Measurements from ENCODE around the gene S100B.

Gene S100B

GRCh38 chr21:46603228-46603627 lies 1.7 kb downstream of the S100B start:
- Histone ChIP-seq H3K27ac (ENCODE audit: low read depth, low read length, severe bottlenecking) (no peak overlapping the region), H3K9me3 (ENCODE audit: control insufficient read depth, low read length) (no peaks in the 10 kb centered on the region), H3K36me3 (ENCODE audit: control insufficient read depth, insufficient read depth, low read length) (no peaks in the 10 kb centered on the region), H3K4me1 (ENCODE audit: control insufficient read depth, insufficient read depth, low read length, poor library complexity, severe bottlenecking) (peaks cover 35% of the 10 kb centered on the region), H3K4me3 (ENCODE audit: extremely low read depth, insufficient read depth, low read length, poor library complexity, severe bottlenecking) (no peak overlapping the region)
- WGBS, 2 experiments (ENCODE audit: insufficient coverage in 2 of 2) = 48 to 77% methylated on average over 3 to 4 of the region's 9 CpGs

GRCh38 chr21:46600978-46601377 lies 3.9 kb downstream of the S100B start:
- Histone ChIP-seq H3K36me3 (ENCODE audit: control insufficient read depth, insufficient read depth, low read length) (no peaks in the 10 kb centered on the region), H3K4me3 (ENCODE audit: extremely low read depth, insufficient read depth, low read length, poor library complexity, severe bottlenecking) (no peak overlapping the region), H3K9me3 (ENCODE audit: control insufficient read depth, low read length) (peaks cover 3% of the 10 kb centered on the region), H3K27ac (ENCODE audit: low read depth, low read length, severe bottlenecking) (no peak overlapping the region), H3K4me1 (ENCODE audit: control insufficient read depth, insufficient read depth, low read length, poor library complexity, severe bottlenecking) (peaks cover 35% of the 10 kb centered on the region)
- 84 to 95% methylated on average over 6 of the region's 9 CpGs for WGBS, 2 experiments (ENCODE audit: insufficient coverage in 2 of 2)

GRCh38 chr21:46600305-46600704 lies 4.6 kb downstream of the S100B start:
- H3K27ac ChIP-seq (ENCODE audit: low read depth, low read length, severe bottlenecking) = no peak overlapping the region
- H3K4me1 ChIP-seq (ENCODE audit: control insufficient read depth, insufficient read depth, low read length, poor library complexity, severe bottlenecking) = peaks cover 35% of the 10 kb centered on the region
- H3K4me3 ChIP-seq (ENCODE audit: extremely low read depth, insufficient read depth, low read length, poor library complexity, severe bottlenecking) = no peak overlapping the region
- H3K36me3 ChIP-seq (ENCODE audit: control insufficient read depth, insufficient read depth, low read length) = no peaks in the 10 kb centered on the region
- peaks cover 3% of the 10 kb centered on the region for H3K9me3 ChIP-seq (ENCODE audit: control insufficient read depth, low read length)
- 80 to 92% methylated on average over 3 to 4 of the region's 5 CpGs for WGBS, 2 experiments (ENCODE audit: insufficient coverage in 2 of 2)

DNA sequence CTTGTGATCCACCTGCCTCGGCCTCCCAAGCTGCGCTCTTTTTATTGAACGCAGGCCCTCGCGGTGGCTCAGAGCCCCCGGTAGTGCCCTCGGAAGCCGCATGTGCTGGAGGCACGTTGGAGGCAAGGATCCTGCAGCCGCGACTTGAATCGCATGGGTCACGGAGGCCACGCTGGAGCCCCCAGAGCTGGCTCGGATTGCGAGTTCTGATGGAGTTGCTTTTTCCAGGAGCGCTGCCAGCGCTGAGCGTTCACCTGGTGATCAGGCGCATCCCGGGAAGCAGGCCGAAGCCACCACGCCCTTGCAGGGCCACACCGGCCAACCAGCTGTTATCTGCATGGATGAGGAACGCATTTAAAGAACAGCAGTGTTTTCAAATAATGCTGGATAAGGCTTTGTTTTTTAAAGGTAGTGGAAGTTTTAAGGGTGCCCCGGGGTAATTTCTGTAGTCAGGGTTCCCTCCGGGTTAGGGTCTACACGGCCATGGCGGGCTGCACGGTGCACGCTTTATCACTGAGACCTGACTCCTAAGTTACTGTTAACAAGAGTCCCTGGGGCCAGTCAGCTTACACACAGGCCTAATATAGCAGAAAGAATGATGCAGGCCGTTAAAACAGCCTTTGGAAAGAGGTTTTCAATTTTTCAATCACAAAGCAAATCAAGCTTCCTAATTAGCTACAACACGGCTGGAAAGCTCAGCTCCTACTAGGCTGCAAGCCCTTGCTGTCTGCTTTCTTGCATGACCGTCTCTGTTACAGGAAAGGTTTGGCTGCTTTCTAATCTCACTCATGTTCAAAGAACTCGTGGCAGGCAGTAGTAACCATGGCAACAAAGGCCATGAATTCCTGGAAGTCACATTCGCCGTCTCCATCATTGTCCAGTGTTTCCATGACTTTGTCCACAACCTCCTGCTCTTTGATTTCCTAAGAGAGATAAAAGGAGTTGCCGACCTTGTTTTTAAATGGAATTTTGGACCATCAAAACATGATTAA lies 6.0 kb downstream of the S100B start:
- Histone ChIP-seq H3K9me3 (ENCODE audit: control insufficient read depth, low read length) (peaks cover 8% of the 10 kb centered on the region), H3K27ac (ENCODE audit: low read depth, low read length, severe bottlenecking) (peak overlapping the region; percentile 85), H3K4me1 (ENCODE audit: control insufficient read depth, insufficient read depth, low read length, poor library complexity, severe bottlenecking) (peaks cover 35% of the 10 kb centered on the region), H3K4me3 (ENCODE audit: extremely low read depth, insufficient read depth, low read length, poor library complexity, severe bottlenecking) (no peak overlapping the region), H3K36me3 (ENCODE audit: control insufficient read depth, insufficient read depth, low read length) (no peaks in the 10 kb centered on the region)
- 90 to 93% methylated on average over 32 to 35 of the region's 38 CpGs for WGBS, 2 experiments (ENCODE audit: insufficient coverage in 2 of 2)

DNA sequence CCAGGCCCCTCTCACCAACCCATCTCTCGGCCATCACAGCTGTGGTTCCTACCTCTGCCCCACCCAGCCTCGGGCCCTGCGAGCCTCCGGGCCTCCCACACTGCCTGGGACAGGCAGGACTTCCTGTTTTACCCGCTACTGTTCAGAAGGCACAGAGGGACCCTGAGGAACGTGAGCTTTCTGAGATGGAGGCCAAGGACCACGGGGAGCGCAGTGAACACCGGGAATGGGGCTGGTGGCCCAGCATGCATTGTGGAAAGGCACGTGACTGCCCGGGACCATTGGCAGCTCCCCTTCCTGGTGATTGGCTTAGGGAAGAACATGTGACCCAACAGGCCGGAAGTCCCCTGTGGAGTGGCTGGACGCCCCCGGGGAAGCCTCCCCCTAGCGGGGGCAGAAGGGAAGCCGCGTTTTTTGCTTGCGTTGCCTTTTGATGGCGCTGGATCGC lies 7.0 kb downstream of the S100B start:
- Histone ChIP-seq H3K4me3 (ENCODE audit: extremely low read depth, insufficient read depth, low read length, poor library complexity, severe bottlenecking) (no peak overlapping the region), H3K36me3 (ENCODE audit: control insufficient read depth, insufficient read depth, low read length) (no peaks in the 10 kb centered on the region), H3K4me1 (ENCODE audit: control insufficient read depth, insufficient read depth, low read length, poor library complexity, severe bottlenecking) (peaks cover 35% of the 10 kb centered on the region), H3K27ac (ENCODE audit: low read depth, low read length, severe bottlenecking) (no peak overlapping the region), H3K9me3 (ENCODE audit: control insufficient read depth, low read length) (peaks cover 14% of the 10 kb centered on the region)
- 94 to 95% methylated on average over 17 to 20 of the region's 20 CpGs for WGBS, 2 experiments (ENCODE audit: insufficient coverage in 2 of 2)

GRCh38 chr21:46597031-46597430 lies 7.9 kb downstream of the S100B start:
- H3K36me3 ChIP-seq (ENCODE audit: control insufficient read depth, insufficient read depth, low read length) = no peaks in the 10 kb centered on the region
- peaks cover 29% of the 10 kb centered on the region for H3K4me1 ChIP-seq (ENCODE audit: control insufficient read depth, insufficient read depth, low read length, poor library complexity, severe bottlenecking)
- 92 to 93% methylated on average over 6 to 8 of the region's 8 CpGs for WGBS, 2 experiments (ENCODE audit: insufficient coverage in 2 of 2)
- no peak overlapping the region for H3K27ac ChIP-seq (ENCODE audit: low read depth, low read length, severe bottlenecking)
- no peak overlapping the region for H3K4me3 ChIP-seq (ENCODE audit: extremely low read depth, insufficient read depth, low read length, poor library complexity, severe bottlenecking)
- peaks cover 14% of the 10 kb centered on the region for H3K9me3 ChIP-seq (ENCODE audit: control insufficient read depth, low read length)

DNA sequence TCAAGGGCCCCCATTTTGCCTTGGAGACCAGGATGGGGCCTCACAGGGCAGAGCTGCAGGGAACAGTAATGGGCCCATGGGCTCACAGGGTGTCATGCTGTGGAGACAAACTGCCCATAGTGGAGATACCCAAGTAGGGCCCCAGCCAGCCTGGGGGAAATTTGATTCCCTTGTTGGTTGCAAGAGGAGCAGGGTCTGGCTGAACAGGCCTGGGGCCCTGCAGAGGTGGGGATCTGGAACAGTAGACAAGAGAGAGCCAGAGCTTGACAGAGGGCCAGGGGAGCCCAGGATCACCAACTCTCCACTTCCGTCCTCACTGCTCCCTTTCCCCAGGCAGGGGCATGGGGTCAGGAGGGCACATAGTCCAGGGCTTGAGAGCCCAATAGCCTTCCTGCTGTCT lies 8.7 kb downstream of the S100B start:
- Histone ChIP-seq H3K4me1 (ENCODE audit: control insufficient read depth, insufficient read depth, low read length, poor library complexity, severe bottlenecking) (peaks cover 24% of the 10 kb centered on the region), H3K9me3 (ENCODE audit: control insufficient read depth, low read length) (peaks cover 14% of the 10 kb centered on the region), H3K27ac (ENCODE audit: low read depth, low read length, severe bottlenecking) (no peak overlapping the region), H3K4me3 (ENCODE audit: extremely low read depth, insufficient read depth, low read length, poor library complexity, severe bottlenecking) (no peak overlapping the region), H3K36me3 (ENCODE audit: control insufficient read depth, insufficient read depth, low read length) (no peaks in the 10 kb centered on the region)
- 100% methylated on average over 1 of the region's 1 CpG; no CpG with 5 or more reads in 1 of the 2 experiments for WGBS, 2 experiments (ENCODE audit: insufficient coverage in 2 of 2)

- peaks cover 9% of the 10 kb centered on the region for H3K4me1 ChIP-seq (ENCODE audit: control insufficient read depth, insufficient read depth, low read length, poor library complexity, severe bottlenecking)
- H3K4me3 ChIP-seq (ENCODE audit: extremely low read depth, insufficient read depth, low read length, poor library complexity, severe bottlenecking) = no peak overlapping the region
- WGBS, 2 experiments (ENCODE audit: insufficient coverage in 2 of 2) = 78 to 87% methylated on average over 8 of the region's 8 CpGs
- no peaks in the 10 kb centered on the region for H3K36me3 ChIP-seq (ENCODE audit: control insufficient read depth, insufficient read depth, low read length)
- peaks cover 14% of the 10 kb centered on the region for H3K9me3 ChIP-seq (ENCODE audit: control insufficient read depth, low read length)
- H3K27ac ChIP-seq (ENCODE audit: low read depth, low read length, severe bottlenecking) = no peak overlapping the region
These were observed 10.6 kb downstream of the S100B start for GRCh38 chr21:46594276-46594675.

DNA sequence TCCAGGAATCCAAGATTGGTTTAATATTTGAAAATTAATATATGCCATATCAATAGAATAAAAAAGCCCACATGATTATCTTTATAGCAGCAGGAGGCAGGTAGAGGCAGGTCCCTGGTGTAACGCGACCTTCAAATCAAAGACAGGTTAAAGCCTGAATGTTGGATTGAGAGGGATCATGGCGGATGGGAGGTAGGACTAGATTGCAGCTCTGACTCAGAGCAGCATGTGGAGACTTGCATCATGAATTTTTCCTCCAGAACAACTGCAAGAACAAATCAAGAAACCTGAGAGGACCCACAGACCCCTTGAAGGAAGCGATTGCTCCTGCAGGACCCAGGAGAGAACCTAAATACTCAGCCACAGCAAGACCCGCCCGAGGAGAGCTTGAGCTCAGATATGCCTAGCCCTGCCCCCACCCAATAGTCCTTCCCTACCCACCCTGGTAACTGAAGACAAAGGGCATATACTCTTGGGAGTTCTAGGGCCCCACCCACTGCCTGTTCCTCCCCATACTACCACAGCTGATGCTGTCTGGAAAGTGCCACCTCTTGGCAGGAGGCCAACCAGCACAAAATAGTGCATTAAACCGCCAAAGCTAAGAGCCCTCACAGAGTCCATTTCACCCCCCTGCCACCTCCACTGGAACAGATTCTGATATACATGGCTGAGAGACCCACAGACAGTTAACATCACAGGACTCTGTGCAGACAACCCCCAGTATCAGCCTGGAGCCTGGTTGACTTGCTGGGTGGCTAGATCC lies 19.5 kb downstream of the S100B start:
- Histone ChIP-seq H3K36me3 (ENCODE audit: control insufficient read depth, insufficient read depth, low read length) (peaks cover 21% of the 10 kb centered on the region), H3K4me3 (ENCODE audit: extremely low read depth, insufficient read depth, low read length, poor library complexity, severe bottlenecking) (no peak overlapping the region), H3K4me1 (ENCODE audit: control insufficient read depth, insufficient read depth, low read length, poor library complexity, severe bottlenecking) (no peaks in the 10 kb centered on the region), H3K27ac (ENCODE audit: low read depth, low read length, severe bottlenecking) (no peak overlapping the region), H3K9me3 (ENCODE audit: control insufficient read depth, low read length) (peaks cover 37% of the 10 kb centered on the region)
- 93 to 98% methylated on average over 3 to 5 of the region's 7 CpGs for WGBS, 2 experiments (ENCODE audit: insufficient coverage in 2 of 2)

DNA sequence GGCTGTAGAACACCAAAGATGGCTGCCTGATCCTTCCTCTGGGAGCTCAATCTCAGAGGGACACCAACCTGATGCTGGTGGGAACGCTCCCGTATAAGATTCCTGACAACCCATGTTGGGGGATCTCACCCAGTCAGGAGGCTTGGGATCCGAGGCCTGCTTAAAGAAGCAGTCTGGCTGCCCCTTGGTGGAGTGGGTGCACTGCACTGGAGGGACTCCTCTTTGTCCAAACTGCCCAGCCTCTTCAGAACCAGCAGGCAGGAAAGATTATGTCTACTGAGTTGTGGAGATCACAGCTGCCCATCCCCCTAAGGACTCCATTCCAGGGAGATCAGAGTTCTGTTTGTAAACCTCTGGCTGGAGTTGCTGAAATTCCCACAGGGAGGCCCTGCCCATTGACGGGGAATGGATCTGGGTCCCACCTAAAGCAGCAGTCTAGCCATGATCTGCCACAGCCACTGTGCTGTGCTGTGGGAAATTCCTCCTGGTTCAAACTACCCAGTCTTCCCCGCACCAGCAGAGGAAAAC lies 23.0 kb downstream of the S100B start:
- Histone ChIP-seq H3K4me3 (ENCODE audit: extremely low read depth, insufficient read depth, low read length, poor library complexity, severe bottlenecking) (no peak overlapping the region), H3K9me3 (ENCODE audit: control insufficient read depth, low read length) (peaks cover 61% of the 10 kb centered on the region), H3K4me1 (ENCODE audit: control insufficient read depth, insufficient read depth, low read length, poor library complexity, severe bottlenecking) (no peaks in the 10 kb centered on the region), H3K27ac (ENCODE audit: low read depth, low read length, severe bottlenecking) (no peak overlapping the region), H3K36me3 (ENCODE audit: control insufficient read depth, insufficient read depth, low read length) (peaks cover 24% of the 10 kb centered on the region)
- WGBS, 2 experiments (ENCODE audit: insufficient coverage in 2 of 2) = 96 to 100% methylated on average over 4 of the region's 5 CpGs

All from mesodermal cell (in vitro differentiated cells).